DMS79 treated with DMSO at 0.1 percent for 48 hours (cell line): Measurements from ENCODE around the gene SINHCAF.

ENCODE experiments used
- DNase-seq: peaks from one replicate; lab custom pipeline; 2025; lab: John Stamatoyannopoulos, UW

SINHCAF gene

GRCh38 chr12:31233061-31233730 lies 92.8 kb downstream of the SINHCAF start:
- no peak for DNase-seq

DNA sequence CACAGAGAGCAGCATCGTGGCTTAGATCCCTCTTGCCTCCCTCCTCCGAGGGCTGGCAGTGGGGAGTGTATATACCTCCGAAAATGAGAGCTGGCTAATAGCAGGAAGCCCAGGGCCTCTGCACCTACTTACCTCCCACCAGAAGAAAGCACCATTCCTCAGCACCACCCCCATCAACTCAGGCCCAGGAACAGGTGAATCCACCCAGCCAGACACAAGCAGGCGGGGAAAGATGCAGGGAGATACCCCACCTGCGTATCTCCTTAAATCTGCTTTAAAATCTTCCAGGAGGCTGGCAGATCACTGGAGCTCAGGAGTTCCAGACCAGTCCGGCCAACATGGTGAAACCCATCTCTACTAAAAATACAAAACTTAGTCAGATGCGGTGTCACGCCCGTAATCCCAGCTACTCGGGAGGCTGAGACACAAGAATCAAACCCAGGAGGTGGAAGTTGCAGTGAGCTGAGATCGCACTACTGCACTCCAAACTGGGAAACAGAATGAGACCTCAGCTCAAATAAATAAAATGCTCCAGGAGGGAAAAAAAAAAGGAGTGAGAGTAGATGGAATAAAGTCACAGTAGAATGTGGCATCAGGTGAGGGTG lies 93.5 kb downstream of the SINHCAF start:
- no peak for DNase-seq

GRCh38 chr12:31231611-31232360 lies 94.2 kb downstream of the SINHCAF start:
- no peak for DNase-seq
